NCI-H2171 (cell line): ENCODE measurements around the gene THRB.

Experiments
- DNase-seq: peaks from one replicate; lab custom pipeline; 2025; lab: John Stamatoyannopoulos, UW

Gene THRB

GRCh38 chr3:24182756-24183155 is 311.9 kb downstream of the THRB start:
- no peak for DNase-seq

- DNase-seq = no peak
Observed at GRCh38 chr3:24181256-24181655, 313.4 kb downstream of the THRB start.

GRCh38 chr3:24180616-24181015 is 314.0 kb downstream of the THRB start:
- no peak for DNase-seq

- no peak for DNase-seq
Observed at GRCh38 chr3:24177201-24177600, 317.4 kb downstream of the THRB start.

GRCh38 chr3:24174614-24175013 is 320.0 kb downstream of the THRB start:
- DNase-seq = no peak

- no peak for DNase-seq
Observed at GRCh38 chr3:24168977-24169376, 325.7 kb downstream of the THRB start.

- DNase-seq = no peak
Observed at GRCh38 chr3:24167429-24167828, 327.2 kb downstream of the THRB start.

GRCh38 chr3:24166515-24166914 is 328.1 kb downstream of the THRB start:
- no peak for DNase-seq

GRCh38 chr3:24165603-24165982 is 329.1 kb downstream of the THRB start:
- no peak for DNase-seq

- DNase-seq = no peak
Observed at GRCh38 chr3:24164967-24165602, 329.6 kb downstream of the THRB start.

- no peak for DNase-seq
Observed at GRCh38 chr3:24162929-24163328, 331.7 kb downstream of the THRB start.

GRCh38 chr3:24161841-24162240 is 332.8 kb downstream of the THRB start:
- no peak for DNase-seq

GRCh38 chr3:24160424-24161095 is 334.1 kb downstream of the THRB start:
- DNase-seq = no peak

- DNase-seq = no peak
Observed at GRCh38 chr3:24158761-24159454, 335.7 kb downstream of the THRB start.

GRCh38 chr3:24157106-24157505 is 337.5 kb downstream of the THRB start:
- no peak for DNase-seq

GRCh38 chr3:24156466-24156865 is 338.2 kb downstream of the THRB start:
- no peak for DNase-seq

- no peak for DNase-seq
Observed at GRCh38 chr3:24155276-24155675, 339.4 kb downstream of the THRB start.

- no peak for DNase-seq
Observed at GRCh38 chr3:24154781-24155180, 339.9 kb downstream of the THRB start.

GRCh38 chr3:24154013-24154695 is 340.5 kb downstream of the THRB start:
- DNase-seq = no peak

- DNase-seq = no peak
Observed at GRCh38 chr3:24151594-24151993, 343.1 kb downstream of the THRB start.

- no peak for DNase-seq
Observed at GRCh38 chr3:24149032-24149431, 345.6 kb downstream of the THRB start.

- DNase-seq = no peak
Observed at GRCh38 chr3:24145981-24146822, 348.4 kb downstream of the THRB start.
